HepG2 (cell line): ENCODE results near the gene LZTS2. TPM values are rescaled to one million over a fixed set of nuclear protein-coding genes. Genes with fewer than 3 reads are reported as not detected.

ENCODE experiments used
- ATAC-seq: fragments of 200-7000 bp; cut with Tn5 transposase; 3 replicates; pipeline ENCODE4 v1.9.1; 2020; ENCODE audit warnings: mild to moderate bottlenecking, moderate library complexity
- BruUV-seq: library from RNA; stranded (reverse); fragments of 400-500 nt; replicated peaks from 2 replicates; lab custom pipeline; 2021; lab: Mats Ljungman, UMichigan
- CTCF ChIA-PET: fragments of 300-600 bp; formaldehyde crosslinking; extraction: SDS; loops from one replicate; lab custom pipeline; 2021; ENCODE audit warnings: low total read pairs, inconsistent platforms, low intra/inter-chr PET ratio; lab: Yijun Ruan, JAX
- POLR2A ChIA-PET: fragments of 350-600 bp; sonication (Branson Sonifier 250); formaldehyde crosslinking; loops from one replicate; lab custom pipeline; 2020; ENCODE audit warnings: antibody characterized with exemption, inconsistent platforms; lab: Yijun Ruan, JAX
- DNase-seq: peaks from one replicate; pipeline ENCODE4 v3.0.0-alpha.2; 2015; ENCODE audit warnings: low spot score
- FAIRE-seq: peaks from 3 replicates; lab custom pipeline; 2011; peaks lifted over from hg19 to GRCh38; lab: Jason Lieb, UNC
- H2AFZ ChIP-seq: one replicate; pipeline ENCODE4 v1.6.1; 2011; ENCODE audit warnings: low read length, inconsistent platforms
- H3K27ac ChIP-seq: fragments of 300-600 bp; 3 replicates; pipeline ENCODE4 v1.8.0; 2011; ENCODE audit warnings: mixed run types, mild to moderate bottlenecking, mixed read lengths, low read length, inconsistent platforms; ENCODE audit not compliant: insufficient read depth; ENCODE audit errors: extremely low read length
- H3K27me3 ChIP-seq, 2 experiments: fragments of 200-600 bp in 1 of 2; 2 replicates in 1 of 2; 3 replicates in 1 of 2; pipeline versions ENCODE4 v1.6.0 to v1.8.0; 2011; ENCODE audit warnings: low read length in 2 of 2, mild to moderate bottlenecking in 2 of 2, moderate library complexity in 2 of 2, inconsistent platforms in 1 of 2; ENCODE audit not compliant: insufficient read depth in 2 of 2, control insufficient read depth in 1 of 2
- H3K36me3 ChIP-seq, 2 experiments: fragments of 200-600 bp in 1 of 2; replicated peaks in 1 of 2; 2 replicates in 1 of 2; 3 replicates in 1 of 2; pipeline versions ENCODE4 v1.5.1 to v1.8.0; 2011; ENCODE audit warnings: low read length in 2 of 2, inconsistent platforms in 1 of 2; ENCODE audit not compliant: insufficient read depth in 2 of 2, control insufficient read depth in 1 of 2
- H3K4me1 ChIP-seq: 2 replicates; pipeline ENCODE4 v1.5.1; 2012; ENCODE audit warnings: low read length, inconsistent platforms; ENCODE audit not compliant: insufficient read depth
- H3K4me2 ChIP-seq: 2 replicates; pipeline ENCODE4 v1.6.0; 2011; ENCODE audit warnings: low read depth, low read length, inconsistent platforms
- H3K4me3 ChIP-seq, 3 experiments: fragments of 200-600 bp in 1 of 3; sonication (generic), shearing (Covaris generic) in 1 of 3; replicated peaks in 1 of 3; 2 replicates each; pipeline ENCODE4 v1.5.1; 2011 to 2016; ENCODE audit warnings: low read length in 3 of 3, inconsistent platforms in 2 of 3, low read depth in 2 of 3, mild to moderate bottlenecking in 2 of 3, control low read depth in 1 of 3, mixed read lengths in 1 of 3; ENCODE audit not compliant: insufficient read depth in 1 of 3
- H3K79me2 ChIP-seq: one replicate; pipeline ENCODE4 v1.6.1; 2011; ENCODE audit warnings: low read length, inconsistent platforms; ENCODE audit not compliant: insufficient read depth
- H3K9ac ChIP-seq: 2 replicates; pipeline ENCODE4 v1.6.0; 2011; ENCODE audit warnings: mild to moderate bottlenecking, low read depth, low read length, inconsistent platforms; ENCODE audit not compliant: insufficient read depth
- H3K9me3 ChIP-seq: 2 replicates; pipeline ENCODE4 v1.5.1; 2012; ENCODE audit warnings: mild to moderate bottlenecking, low read length
- H4K20me1 ChIP-seq: 2 replicates; pipeline ENCODE4 v1.6.0; 2011; ENCODE audit warnings: inconsistent platforms, mild to moderate bottlenecking, low read length, moderate library complexity; ENCODE audit not compliant: insufficient read depth
- AGO2 ChIP-seq: fragments of 200-400 bp; formaldehyde crosslinking; optimal IDR thresholded peaks from 2 replicates; pipeline ENCODE3; 2017; ENCODE audit warnings: mild to moderate bottlenecking, low read depth, low read length, moderate library complexity
- GRHL1 ChIP-seq: sonication (generic); formaldehyde crosslinking; conservative IDR thresholded peaks from 2 replicates; pipeline ENCODE4 v1.8.0; 2022; ENCODE audit warnings: missing genetic modification reagents
- GZF1 ChIP-seq: sonication (generic); formaldehyde crosslinking; IDR thresholded peaks from 2 replicates; pipeline ENCODE4 v1.5.1; 2020; ENCODE audit warnings: mild to moderate bottlenecking, missing genetic modification reagents
- HBP1 ChIP-seq: IDR thresholded peaks from 2 replicates; pipeline ENCODE4 v1.6.1; 2016; ENCODE audit warnings: low read depth, control low read depth
- KDM2A ChIP-seq: sonication (generic); formaldehyde crosslinking; IDR thresholded peaks from 2 replicates; pipeline ENCODE4 v1.4.0; 2020; ENCODE audit warnings: low read depth, missing genetic modification reagents, borderline replicate concordance
- PHF21A ChIP-seq: sonication (generic); formaldehyde crosslinking; IDR thresholded peaks from 2 replicates; pipeline ENCODE4 v1.5.0; 2020; ENCODE audit warnings: mild to moderate bottlenecking, missing genetic modification reagents
- PLRG1 ChIP-seq: fragments of 450-650 bp; conservative IDR thresholded peaks from 2 replicates; pipeline ENCODE4 v1.6.1; 2016
- POLR2A ChIP-seq, 2 experiments: IDR thresholded peaks; 2 replicates each; pipeline ENCODE4 v1.6.1; 2011; ENCODE audit warnings: low read depth in 2 of 2, low read length in 2 of 2, mild to moderate bottlenecking in 1 of 2, moderate library complexity in 1 of 2; ENCODE audit not compliant: insufficient read depth in 1 of 2
- POLR2G ChIP-seq: fragments of 200-400 bp; formaldehyde crosslinking; IDR thresholded peaks from 2 replicates; pipeline ENCODE4 v1.6.1; 2018; ENCODE audit warnings: mild to moderate bottlenecking, low read depth, low read length, moderate library complexity
- SAFB2 ChIP-seq: sonication (generic); formaldehyde crosslinking; IDR thresholded peaks from 2 replicates; pipeline ENCODE4 v1.5.1; 2020; ENCODE audit warnings: missing genetic modification reagents, low read depth, mild to moderate bottlenecking, borderline replicate concordance
- TBX3 ChIP-seq: fragments of 450-650 bp; IDR thresholded peaks from 2 replicates; pipeline ENCODE4 v1.6.1; 2017; ENCODE audit warnings: antibody characterized with exemption, mild to moderate bottlenecking, inconsistent platforms, borderline replicate concordance
- TCF7 ChIP-seq: sonication (generic); IDR thresholded peaks from 2 replicates; pipeline ENCODE4 v1.6.1; 2016; ENCODE audit warnings: antibody characterized with exemption, low read depth
- XRCC5 ChIP-seq: fragments of 200-400 bp; formaldehyde crosslinking; optimal IDR thresholded peaks from 2 replicates; pipeline ENCODE3; 2017; ENCODE audit warnings: mild to moderate bottlenecking, low read length
- ZNF10 ChIP-seq: sonication (generic); formaldehyde crosslinking; IDR thresholded peaks from 2 replicates; pipeline ENCODE4 v1.4.0; 2020; ENCODE audit warnings: mild to moderate bottlenecking, low read depth, missing genetic modification reagents, borderline replicate concordance
- ZNF263 ChIP-seq: sonication (generic); formaldehyde crosslinking; IDR thresholded peaks from 2 replicates; pipeline ENCODE4 v1.4.0; 2020; ENCODE audit warnings: missing genetic modification reagents
- ZNF589 ChIP-seq: sonication (generic); formaldehyde crosslinking; conservative IDR thresholded peaks from 2 replicates; pipeline ENCODE4 v1.8.0; 2022; ENCODE audit warnings: mild to moderate bottlenecking, moderate library complexity, missing genetic modification reagents
- ZNF777 ChIP-seq: sonication (generic); formaldehyde crosslinking; IDR thresholded peaks from 2 replicates; pipeline ENCODE4 v1.4.0; 2020; ENCODE audit warnings: missing genetic modification reagents
- ZNF780A ChIP-seq: sonication (generic); formaldehyde crosslinking; IDR thresholded peaks from 2 replicates; pipeline ENCODE4 v1.8.0; 2022; ENCODE audit warnings: mild to moderate bottlenecking, missing genetic modification reagents, moderate library complexity
- ZSCAN30 ChIP-seq: sonication (generic); formaldehyde crosslinking; IDR thresholded peaks from 2 replicates; pipeline ENCODE4 v1.5.0; 2020; ENCODE audit warnings: mild to moderate bottlenecking, missing genetic modification reagents
- WGBS: methylation state at CpG from one replicate; pipeline ENCODE4 v1.1.6; 2017; ENCODE audit warnings: low lambda C conversion rate; 5-methylcytosine and 5-hydroxymethylcytosine counted together
- in situ Hi-C: cut with HindIII; loops from 2 replicates; pipeline ENCODE4 v1.10.0; 2017; ENCODE audit warnings: low pct_unique_long_range_greater_than_20kb; ENCODE audit not compliant: extremely low pct_ligation_motif_present
- intact Hi-C: fragments of 100-400 bp; cut with micrococcal nuclease; formaldehyde crosslinking; loops from one replicate; pipeline ENCODE4 v1.10.0; 2022; ENCODE audit not compliant: unreplicated experiment
- polyA plus RNA-seq, 8 experiments: library from polyadenylated mRNA; depleted of rRNA in 3 of 8; stranded (reverse) in 7 of 8; unstranded in 1 of 8; fragments of >200 nt; fragmentation: Illumina TruSeq in 4 of 8; extraction: Trizol in 4 of 8; gene quantifications; 2 replicates each; pipeline versions ENCODE4 v1.2.1 to v1.2.3, GENCODE V29; 2011 to 2016; ENCODE audit warnings: low read depth in 4 of 8, missing spikeins in 1 of 8, mixed read lengths in 1 of 8; ENCODE audit not compliant: insufficient read depth in 1 of 8
- total RNA-seq, 5 experiments: library from RNA; depleted of rRNA; stranded (reverse); fragments of >200 nt; fragmentation: Illumina TruSeq; extraction: Trizol; gene quantifications; 2 replicates each; pipeline ENCODE4 v1.2.3, GENCODE V29; 2016; ENCODE audit warnings: low read depth in 1 of 5

Gene LZTS2
- total and polyA plus RNA-seq, 2 of the 13 experiments (the other 11 are each of a cell fraction or from before 2014, with no cell fraction given), result 43.6 to 65.6 TPM

GRCh38 chr10:100983868-100984671 is 15.5 kb upstream of the LZTS2 start:
- CTCF ChIA-PET, result interaction anchor here (1.3 kb wide), 1 partner anchor 29 kb away, joined by 4 read pairs; no protein-coding TSS in a partner anchor
- WGBS, result 98% methylated on average over 12 of the region's 13 CpGs
- H3K79me2 ChIP-seq, result peaks cover 27% of the 10 kb centered on the region
- H3K4me3 ChIP-seq, result no peak overlapping the region
- no peak overlapping the region for H3K27ac ChIP-seq
- no peaks in the 10 kb centered on the region for H4K20me1 ChIP-seq
- peaks cover 19 to 57% of the 10 kb centered on the region in 2 experiments for H3K36me3 ChIP-seq
- no peak overlapping the region for H3K9ac ChIP-seq
- no TSS peak for BruUV-seq
- POLR2A ChIA-PET, result interaction anchor here (0.5 to 23.0 kb wide), 4 partner anchors 7 to 77 kb away, joined by 3 to 277 read pairs (median 31); partner anchors contain the start of genes KAZALD1, LZTS2 and SEMA4G
- no peaks in the 10 kb centered on the region for H3K9me3 ChIP-seq
- peaks cover 34% of the 10 kb centered on the region for H3K4me1 ChIP-seq
- no peak for DNase-seq
- intact Hi-C loops (no loop called here), in situ Hi-C loops (no loop called here)
- no peak overlapping the region for H2AFZ ChIP-seq
- H3K27me3 ChIP-seq, result no peaks in the 10 kb centered on the region; a peak in 1 of 5 replicates
- no peak for FAIRE-seq
- TF ChIP-seq ZNF10, result no peak
- TF ChIP-seq ZNF263 (CRISPR knock-in tag), result peak; percentile 90
- TF ChIP-seq TBX3, result no peak
- TF ChIP-seq ZNF780A (CRISPR knock-in tag), result no peak
- 0 out of 2 replicates have a peak, but pooled peaks have one; percentile 1 for TF ChIP-seq ZSCAN30 (CRISPR knock-in tag)
- no peak for TF ChIP-seq PLRG1
- TF ChIP-seq KDM2A (CRISPR knock-in tag), result 0 out of 2 replicates have a peak, but pooled peaks have one; percentile 19
- peak; percentile 51; the same call in 1 of the 2 replicates for TF ChIP-seq POLR2G
- TF ChIP-seq ZNF589 (CRISPR knock-in tag), result no peak
- peak; percentile 12 to 47; a peak in 3 of 4 replicates for TF ChIP-seq POLR2A (IDR thresholded peaks at IDR 0.05; ENCODE audit: insufficient read depth in 1 of 2, low read depth in 2 of 2, low read length in 2 of 2)
- TF ChIP-seq SAFB2 (CRISPR knock-in tag), result no peak
- no peak for TF ChIP-seq ZNF777
- TF ChIP-seq GRHL1 (CRISPR knock-in tag), result no peak
- TF ChIP-seq PHF21A (CRISPR knock-in tag), result peak; percentile 20; the same call in 1 of the 2 replicates
- peak; percentile 37 for TF ChIP-seq AGO2
- TF ChIP-seq TCF7, result no peak
- TF ChIP-seq HBP1, result no peak
- TF ChIP-seq XRCC5, result no peak
- no peak for TF ChIP-seq GZF1 (CRISPR knock-in tag)
- H3K4me2 ChIP-seq, result no peak overlapping the region
- ATAC-seq, result no peak
